K562 (cell line): ENCODE data around the gene ANKRD23. TPM values are rescaled to one million over a fixed set of nuclear protein-coding genes. Genes with fewer than 3 reads are reported as not detected.

Experiments
- ATF4 ChIP-seq: fragments of 450-650 bp; formaldehyde crosslinking; IDR thresholded peaks from 2 replicates; pipeline ENCODE4 v1.4.0; 2022; ENCODE audit warnings: mild to moderate bottlenecking, moderate library complexity
- CAMTA2 ChIP-seq: fragments of 250-450 bp; sonication (Bioruptor Pico); conservative IDR thresholded peaks from 2 replicates; pipeline ENCODE4 v1.5.1; 2022
- CBX1 ChIP-seq: sonication (generic); IDR thresholded peaks from 2 replicates; pipeline ENCODE4 v1.6.1; 2016; ENCODE audit warnings: antibody characterized with exemption, low read depth, mild to moderate bottlenecking
- FIP1L1 ChIP-seq: fragments of 200-400 bp; formaldehyde crosslinking; IDR thresholded peaks from 2 replicates; pipeline ENCODE4 v1.6.1; 2018; ENCODE audit warnings: mild to moderate bottlenecking, low read depth, low read length; ENCODE audit not compliant: poor library complexity, severe bottlenecking
- KDM5B ChIP-seq: fragments of 200-600 bp; sonication (generic); IDR thresholded peaks from 2 replicates; pipeline ENCODE4 v1.6.1; 2012; ENCODE audit warnings: low read depth, mild to moderate bottlenecking, moderate library complexity, low read length, control low read depth, inconsistent platforms; ENCODE audit not compliant: insufficient replicate concordance
- MYC ChIP-seq, 2 experiments: fragments of 250-450 bp in 1 of 2; sonication (Bioruptor Pico) in 1 of 2; IDR thresholded peaks; 2 replicates each; pipeline versions ENCODE4 v1.5.1 to v1.6.1; 2012 to 2021; ENCODE audit warnings: low read depth in 2 of 2, borderline replicate concordance in 1 of 2, improper control_type of control experiment in 1 of 2, low read length in 1 of 2, mild to moderate bottlenecking in 1 of 2, moderate library complexity in 1 of 2
- PCBP1 ChIP-seq: fragments of 200-400 bp; formaldehyde crosslinking; IDR thresholded peaks from 2 replicates; pipeline ENCODE4 v1.6.1; 2018; ENCODE audit warnings: mild to moderate bottlenecking, low read depth, low read length; ENCODE audit not compliant: poor library complexity, severe bottlenecking
- STAG1 ChIP-seq: sonication (generic); formaldehyde crosslinking; IDR thresholded peaks from 2 replicates; pipeline ENCODE4 v1.5.0; 2020; ENCODE audit warnings: missing genetic modification reagents, borderline replicate concordance
- UBTF ChIP-seq, 2 experiments: IDR thresholded peaks; 2 replicates each; pipeline ENCODE4 v1.6.1; 2012; ENCODE audit warnings: improper control_type of control experiment in 2 of 2, low read depth in 2 of 2, low read length in 2 of 2, borderline replicate concordance in 1 of 2
- ZBTB26 ChIP-seq: fragments of 450-650 bp; formaldehyde crosslinking; IDR thresholded peaks from 2 replicates; pipeline ENCODE4 v1.4.0; 2022; ENCODE audit warnings: missing genetic modification characterization
- ZNF24 ChIP-seq: fragments of 450-650 bp; IDR thresholded peaks from 2 replicates; pipeline ENCODE4 v1.6.1; 2016
- ZNF431 ChIP-seq: sonication (generic); formaldehyde crosslinking; IDR thresholded peaks from 2 replicates; pipeline ENCODE4 v1.8.0; 2022; ENCODE audit warnings: mild to moderate bottlenecking, missing genetic modification reagents
- polyA plus RNA-seq, 8 experiments: library from polyadenylated mRNA; depleted of rRNA in 4 of 8; stranded (reverse) in 5 of 8; unstranded in 3 of 8; fragments of >200 nt; fragmentation: Nextera tagmentation in 2 of 8; fragmentation: Illumina TruSeq in 1 of 8; extraction: Ambion mirVana in 2 of 8; extraction: Trizol in 1 of 8; gene quantifications; 2 replicates each; pipeline versions ENCODE4 v1.2.1 to v1.2.3, GENCODE V29; 2011 to 2014; ENCODE audit warnings: inconsistent platforms in 1 of 8, missing spikeins in 1 of 8
- total RNA-seq, 7 experiments: library from RNA; depleted of rRNA in 6 of 7; stranded (reverse); fragments of >200 nt in 6 of 7; fragmentation: Illumina TruSeq in 2 of 7; extraction: Trizol in 2 of 7; gene quantifications; 2 replicates each; pipeline versions ENCODE4 v1.2.1 to v1.2.3, GENCODE V29; 2011 to 2021; ENCODE audit warnings: low replicate concordance in 1 of 7

Gene ANKRD23
- total and polyA plus RNA-seq, 9 of the 15 experiments (the other 6 are each of a cell fraction or from before 2014, with no cell fraction given): 0.32 to 4.8 (median 2.8) TPM

- TF ChIP-seq ZBTB26 (no peak), STAG1 (CRISPR knock-in tag) (no peak; the same call in 1 of the 2 replicates), UBTF (IDR thresholded peaks at IDR 0.05; ENCODE audit: borderline replicate concordance in 1 of 2, low read depth in 2 of 2, low read length in 2 of 2) (no peak), CAMTA2 (CRISPR knock-in tag) (0 out of 2 replicates have a peak, but pooled peaks have one; percentile 9), MYC (IDR thresholded peaks at IDR 0.05; ENCODE audit: low read depth, low read length) (no peak), MYC (CRISPR knock-in tag; IDR thresholded peaks at IDR 0.05; ENCODE audit: borderline replicate concordance, low read depth) (no peak), CBX1 (no peak), KDM5B (peak; percentile 8), ZNF24 (no peak), ZNF431 (CRISPR knock-in tag) (no peak), PCBP1 (no peak), FIP1L1 (peak; percentile 23), ATF4 (CRISPR knock-in tag) (no peak)
Measured at GRCh38 chr2:96878796-96879544, 35.1 kb upstream of the ANKRD23 start (continued).
